Activated T-cell treated with anti-CD3 and anti-CD28 coated beads, Interleukin-2, amount 50 U/mL, for 72 hours (primary cell): ENCODE data around the gene PLS3. TPM values are rescaled to one million over a fixed set of nuclear protein-coding genes. Genes with fewer than 3 reads are reported as not detected.

Experiments used
- ATAC-seq, 2 donors: fragments of 150-1000 bp; cut with Tn5 transposase; replicated peaks in 1 of 2; 2 replicates each; pipeline ENCODE4 v1.10.0; 2021; ENCODE audit warnings: moderate library complexity in 2 of 2, mild to moderate bottlenecking in 1 of 2
- DNase-seq, 2 donors: peaks; one replicate each; pipeline ENCODE4 v3.0.0; 2021 to 2022; ENCODE audit warnings: mixed read lengths in 1 of 2
- H3K27ac Mint-ChIP-seq: one replicate; pipeline ENCODE4 v1.8.0; 2022; ENCODE audit warnings: mild to moderate bottlenecking, moderate library complexity, mixed read lengths
- H3K27me3 Mint-ChIP-seq: one replicate; pipeline ENCODE4 v1.8.0; 2022; ENCODE audit warnings: low read depth, mixed read lengths
- H3K36me3 Mint-ChIP-seq, 2 donors: one replicate each; pipeline ENCODE4 v1.8.0; 2022; ENCODE audit warnings: mixed read lengths in 2 of 2, mild to moderate bottlenecking in 1 of 2; ENCODE audit not compliant: insufficient read depth in 2 of 2
- H3K4me1 Mint-ChIP-seq: one replicate; pipeline ENCODE4 v1.8.0; 2022; ENCODE audit warnings: low read depth, mixed read lengths
- H3K4me3 Mint-ChIP-seq, 2 donors: one replicate each; pipeline ENCODE4 v1.8.0; 2022; ENCODE audit warnings: mild to moderate bottlenecking in 2 of 2, mixed read lengths in 2 of 2, moderate library complexity in 2 of 2
- H3K9me3 Mint-ChIP-seq, 2 donors: one replicate each; pipeline ENCODE4 v1.8.0; 2022; ENCODE audit warnings: mixed read lengths in 2 of 2
- total RNA-seq, 2 donors: library from RNA; stranded (reverse); gene quantifications; one replicate each; pipeline ENCODE4 v1.2.3, GENCODE V29; 2022

PLS3 gene
- total RNA-seq, 2 donors from 2014 or later: 0.99 to 1.3 TPM

DNA sequence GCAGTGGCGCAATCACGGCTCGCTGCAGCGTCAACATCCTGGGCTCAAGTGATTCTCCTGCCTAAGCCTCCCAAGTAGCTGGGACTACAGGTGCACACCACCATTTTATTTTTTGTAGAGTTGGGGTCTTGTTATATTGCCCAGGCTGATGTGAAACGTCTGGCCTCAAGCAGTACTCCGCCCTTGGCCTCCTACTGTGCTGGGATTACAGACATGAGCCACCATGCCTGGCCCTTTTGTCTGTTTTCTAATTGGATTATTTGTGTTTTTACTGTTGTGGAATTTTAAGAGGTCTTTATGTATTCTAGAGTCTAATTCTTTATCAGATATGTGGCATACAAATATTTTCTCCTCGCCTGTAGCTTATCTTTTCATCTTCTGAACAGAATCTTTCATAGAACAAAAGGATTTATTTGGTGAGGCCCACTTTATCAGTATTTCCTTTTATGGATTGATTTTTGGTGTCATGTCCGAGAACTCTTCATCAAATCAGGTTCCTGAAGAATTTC, 18.9 kb downstream of the PLS3 start:
- H3K27me3 Mint-ChIP-seq: peaks cover 20% of the 10 kb centered on the region
- ATAC-seq: no peak

GRCh38 chrX:115581759-115582615, 21.0 kb downstream of the PLS3 start:
- Mint-ChIP-seq H3K9me3 (peaks cover 0 to 1% of the 10 kb centered on the region in 2 donors), H3K36me3 (peaks cover 0 to 2% of the 10 kb centered on the region in 2 donors), H3K27ac (no peak overlapping the region), H3K4me3 (no peak overlapping the region), H3K4me1 (peaks cover 40% of the 10 kb centered on the region), H3K27me3 (peaks cover 20% of the 10 kb centered on the region)
- ATAC-seq (no peak), DNase-seq (no peak)

More for the DNA sequence above, 18.9 kb downstream of the PLS3 start:
- DNase-seq: no peak
- Mint-ChIP-seq H3K9me3 (peaks cover 0 to 1% of the 10 kb centered on the region in 2 donors), H3K27ac (no peak overlapping the region), H3K36me3 (peaks cover 0 to 2% of the 10 kb centered on the region in 2 donors), H3K4me3 (no peak overlapping the region), H3K4me1 (peaks cover 37% of the 10 kb centered on the region)

DNA sequence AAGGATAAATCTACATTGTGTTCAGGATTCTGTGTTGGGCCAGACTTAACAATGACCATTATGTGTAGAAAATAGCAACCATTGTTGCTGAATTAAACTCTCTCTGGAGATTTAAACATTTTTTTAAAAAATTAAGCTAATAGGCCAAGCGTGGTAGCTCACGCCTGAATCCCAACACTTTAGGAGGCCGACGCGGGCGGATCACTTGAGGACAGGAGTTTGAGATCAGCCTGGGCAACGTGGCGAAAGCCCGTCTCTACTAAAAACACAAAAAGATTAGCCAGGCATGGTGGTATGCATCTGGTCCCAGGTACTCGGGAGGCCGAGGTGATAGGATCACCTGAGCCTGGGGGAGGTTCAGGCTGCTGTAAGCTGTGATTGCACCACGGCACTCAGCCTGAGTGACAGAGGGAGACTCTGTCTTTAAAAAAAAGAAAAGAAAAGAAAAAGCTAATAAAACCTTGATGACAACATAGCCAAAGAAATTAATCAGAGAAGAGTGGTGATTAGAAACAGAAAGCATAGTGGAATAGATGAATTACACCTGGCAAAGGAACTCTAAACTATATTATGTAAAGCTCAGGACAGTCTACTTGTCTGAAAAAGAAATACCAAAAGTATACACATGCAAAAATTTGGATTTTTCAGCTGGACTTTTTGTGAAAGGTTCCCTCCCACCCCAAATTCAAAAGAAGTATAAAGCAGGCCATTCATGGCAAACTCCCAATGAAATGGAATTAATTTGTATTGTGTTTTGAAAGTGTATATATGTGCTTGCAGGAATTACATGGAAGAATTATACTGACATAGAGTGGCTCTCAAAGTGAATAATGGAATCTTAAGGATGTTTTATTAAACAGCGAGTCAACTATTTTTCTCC, 21.9 kb downstream of the PLS3 start:
- ATAC-seq: no peak
- Mint-ChIP-seq H3K9me3 (peaks cover 0 to 1% of the 10 kb centered on the region in 2 donors), H3K36me3 (peaks cover 0 to 2% of the 10 kb centered on the region in 2 donors), H3K4me1 (peaks cover 40% of the 10 kb centered on the region), H3K27me3 (peaks cover 20% of the 10 kb centered on the region), H3K4me3 (no peak overlapping the region), H3K27ac (no peak overlapping the region)
- no peak for DNase-seq

- peaks cover 0 to 2% of the 10 kb centered on the region in 2 donors for H3K36me3 Mint-ChIP-seq
- peaks cover 0 to 1% of the 10 kb centered on the region in 2 donors for H3K9me3 Mint-ChIP-seq
- ATAC-seq: no peak
- H3K27me3 Mint-ChIP-seq: peaks cover 20% of the 10 kb centered on the region
- H3K4me3 Mint-ChIP-seq: peak overlapping the region in 1 of 2 donors; percentile 31
- no peak overlapping the region for H3K27ac Mint-ChIP-seq
- H3K4me1 Mint-ChIP-seq: peaks cover 40% of the 10 kb centered on the region
- DNase-seq: no peak
These were observed 22.6 kb downstream of the PLS3 start for GRCh38 chrX:115583496-115584004.

GRCh38 chrX:115584696-115585095, 23.7 kb downstream of the PLS3 start:
- Mint-ChIP-seq H3K4me3 (no peak overlapping the region), H3K27ac (no peak overlapping the region), H3K9me3 (peaks cover 0 to 1% of the 10 kb centered on the region in 2 donors), H3K36me3 (peaks cover 0 to 2% of the 10 kb centered on the region in 2 donors), H3K4me1 (peaks cover 35% of the 10 kb centered on the region), H3K27me3 (peaks cover 21% of the 10 kb centered on the region)
- ATAC-seq (peak; percentile 80 to 87), DNase-seq (no peak)

DNA sequence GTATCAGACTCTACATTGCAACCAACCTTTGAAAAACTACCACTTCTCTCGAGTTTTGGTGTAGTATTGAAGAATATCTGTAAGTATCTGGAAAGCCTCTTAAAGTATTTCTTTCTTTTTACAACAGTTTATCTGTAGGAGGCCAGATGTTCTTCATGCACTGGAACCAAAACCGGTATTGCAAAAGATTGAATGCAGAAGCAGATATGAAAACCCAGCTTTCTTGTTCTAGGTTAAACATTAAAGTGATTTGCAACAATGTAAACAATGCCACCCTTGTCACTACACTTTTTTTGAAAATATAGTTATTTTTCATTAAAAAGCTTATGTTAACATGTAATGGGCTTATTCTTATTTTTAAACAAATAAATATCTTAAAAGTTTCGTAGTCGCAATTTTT, 27.2 kb downstream of the PLS3 start:
- H3K36me3 Mint-ChIP-seq: no peaks in the 10 kb centered on the region
- no peak overlapping the region for H3K4me3 Mint-ChIP-seq
- peaks cover 22% of the 10 kb centered on the region for H3K4me1 Mint-ChIP-seq
- peaks cover 37% of the 10 kb centered on the region for H3K27me3 Mint-ChIP-seq
- no peaks in the 10 kb centered on the region for H3K9me3 Mint-ChIP-seq
- no peak for DNase-seq
- H3K27ac Mint-ChIP-seq: no peak overlapping the region
- ATAC-seq: no peak

DNA sequence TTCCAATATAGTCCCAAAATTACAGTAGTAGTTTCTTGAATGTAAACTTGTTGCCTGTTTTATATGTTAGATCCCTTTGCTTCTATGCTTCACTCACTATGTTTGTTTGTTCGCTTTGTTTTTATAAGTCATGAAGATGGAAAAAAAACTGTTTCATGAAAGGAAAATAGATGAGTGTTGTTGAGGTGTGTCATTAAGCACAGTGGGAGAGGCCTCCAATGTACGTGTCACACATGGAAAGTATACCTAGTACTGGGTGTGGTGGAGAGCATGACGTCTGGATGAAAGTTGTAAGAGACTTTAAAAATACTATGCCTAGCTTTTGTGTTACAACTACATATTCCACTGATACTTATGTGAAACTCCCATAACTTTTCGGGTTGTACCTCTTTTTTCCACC, 28.4 kb downstream of the PLS3 start:
- H3K4me1 Mint-ChIP-seq: peaks cover 10% of the 10 kb centered on the region
- H3K36me3 Mint-ChIP-seq: no peaks in the 10 kb centered on the region
- H3K27me3 Mint-ChIP-seq: peaks cover 37% of the 10 kb centered on the region
- ATAC-seq (peak; percentile 58 to 67), DNase-seq (no peak)
- no peak overlapping the region for H3K4me3 Mint-ChIP-seq
- no peaks in the 10 kb centered on the region for H3K9me3 Mint-ChIP-seq
- H3K27ac Mint-ChIP-seq: no peak overlapping the region

- Mint-ChIP-seq H3K9me3 (no peaks in the 10 kb centered on the region), H3K4me3 (no peak overlapping the region), H3K27me3 (peaks cover 52% of the 10 kb centered on the region), H3K4me1 (peaks cover 3% of the 10 kb centered on the region), H3K36me3 (no peaks in the 10 kb centered on the region), H3K27ac (no peak overlapping the region)
- DNase-seq (no peak), ATAC-seq (no peak)
These were observed 30.4 kb downstream of the PLS3 start for GRCh38 chrX:115591420-115591819.

GRCh38 chrX:115591856-115592842, 31.2 kb downstream of the PLS3 start:
- Mint-ChIP-seq H3K27me3 (peaks cover 53% of the 10 kb centered on the region), H3K4me1 (peaks cover 3% of the 10 kb centered on the region), H3K4me3 (no peak overlapping the region), H3K36me3 (no peaks in the 10 kb centered on the region), H3K27ac (no peak overlapping the region), H3K9me3 (no peaks in the 10 kb centered on the region)
- DNase-seq (no peak), ATAC-seq (peak in 1 of 2 donors; percentile 46)

GRCh38 chrX:115592997-115593734, 32.2 kb downstream of the PLS3 start:
- DNase-seq (no peak), ATAC-seq (no peak)
- H3K27me3 Mint-ChIP-seq: peaks cover 58% of the 10 kb centered on the region
- no peak overlapping the region for H3K4me3 Mint-ChIP-seq
- no peaks in the 10 kb centered on the region for H3K36me3 Mint-ChIP-seq
- H3K27ac Mint-ChIP-seq: no peak overlapping the region
- peaks cover 3% of the 10 kb centered on the region for H3K4me1 Mint-ChIP-seq
- H3K9me3 Mint-ChIP-seq: no peaks in the 10 kb centered on the region

- no peaks in the 10 kb centered on the region for H3K36me3 Mint-ChIP-seq
- no peak overlapping the region for H3K27ac Mint-ChIP-seq
- no peaks in the 10 kb centered on the region for H3K4me1 Mint-ChIP-seq
- no peaks in the 10 kb centered on the region for H3K9me3 Mint-ChIP-seq
- no peak for DNase-seq
- no peak for ATAC-seq
- H3K4me3 Mint-ChIP-seq: no peak overlapping the region
- peaks cover 48% of the 10 kb centered on the region for H3K27me3 Mint-ChIP-seq
These were observed 34.1 kb downstream of the PLS3 start for GRCh38 chrX:115595049-115595448.
